Renal pelvis (tissue), 4 donors: ENCODE measurements around the gene UQCC2. TPM values are rescaled to one million over a fixed set of nuclear protein-coding genes. Genes with fewer than 3 reads are reported as not detected.

Experiments used
- DNase-seq: peaks from one replicate; pipeline ENCODE4 v3.0.0-alpha.2; 2013
- polyA plus RNA-seq, 3 donors: library from polyadenylated mRNA; unstranded; fragments of 120-200 nt; gene quantifications; one replicate each; pipeline ENCODE4 v1.2.1, GENCODE V29; 2013; ENCODE audit not compliant: insufficient read length in 3 of 3

Gene UQCC2
- polyA plus RNA-seq, 3 donors: 67.0 to 76.0 (median 71.1) TPM

GRCh38 chr6:33678233-33678931 lies 33.1 kb downstream of the UQCC2 start:
- no peak for DNase-seq

DNA sequence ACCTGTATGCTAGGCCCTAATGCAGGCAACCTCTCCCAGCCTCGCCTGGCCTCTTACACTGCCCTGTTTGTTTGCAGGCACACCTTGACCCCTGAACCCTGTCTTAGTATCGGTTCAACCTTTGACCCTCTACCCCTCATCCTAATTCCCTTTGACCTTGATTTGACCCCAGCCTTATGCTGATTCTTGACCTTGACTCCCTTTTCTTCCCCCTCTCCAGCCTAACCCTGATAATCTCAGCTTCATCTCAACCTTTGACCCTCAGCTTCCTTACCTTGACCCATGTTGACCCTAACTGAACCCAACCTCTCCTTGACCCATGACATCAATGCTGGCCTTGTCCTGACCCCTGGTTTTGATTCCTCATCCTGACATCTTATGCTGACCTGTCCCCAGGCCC lies 33.8 kb downstream of the UQCC2 start:
- no peak for DNase-seq

DNA sequence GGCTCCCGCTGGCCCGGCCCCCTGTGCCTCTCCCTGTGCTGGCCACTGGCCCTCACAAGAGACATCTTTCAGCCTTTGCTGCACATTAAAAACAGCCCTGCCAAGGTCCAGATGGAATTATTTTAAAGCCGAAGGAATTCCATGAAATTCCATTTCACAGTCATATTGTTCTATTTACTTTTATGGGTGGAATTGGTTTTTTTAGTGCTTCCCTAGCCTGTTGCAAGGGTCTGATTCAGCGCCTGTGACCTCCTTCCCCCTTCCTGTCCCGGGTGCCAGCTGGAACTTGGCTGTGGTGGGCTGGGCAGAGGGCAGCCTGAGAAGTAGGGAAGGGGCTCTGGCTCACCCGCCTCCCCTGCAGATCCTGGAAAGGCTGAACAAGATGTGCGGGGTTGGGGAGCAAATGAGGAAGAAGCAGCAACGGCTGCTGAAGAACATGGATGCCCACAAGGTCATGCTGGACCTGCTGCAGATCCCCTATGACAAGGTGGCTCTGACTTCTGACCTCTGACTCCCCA lies 34.3 kb downstream of the UQCC2 start:
- no peak for DNase-seq

DNA sequence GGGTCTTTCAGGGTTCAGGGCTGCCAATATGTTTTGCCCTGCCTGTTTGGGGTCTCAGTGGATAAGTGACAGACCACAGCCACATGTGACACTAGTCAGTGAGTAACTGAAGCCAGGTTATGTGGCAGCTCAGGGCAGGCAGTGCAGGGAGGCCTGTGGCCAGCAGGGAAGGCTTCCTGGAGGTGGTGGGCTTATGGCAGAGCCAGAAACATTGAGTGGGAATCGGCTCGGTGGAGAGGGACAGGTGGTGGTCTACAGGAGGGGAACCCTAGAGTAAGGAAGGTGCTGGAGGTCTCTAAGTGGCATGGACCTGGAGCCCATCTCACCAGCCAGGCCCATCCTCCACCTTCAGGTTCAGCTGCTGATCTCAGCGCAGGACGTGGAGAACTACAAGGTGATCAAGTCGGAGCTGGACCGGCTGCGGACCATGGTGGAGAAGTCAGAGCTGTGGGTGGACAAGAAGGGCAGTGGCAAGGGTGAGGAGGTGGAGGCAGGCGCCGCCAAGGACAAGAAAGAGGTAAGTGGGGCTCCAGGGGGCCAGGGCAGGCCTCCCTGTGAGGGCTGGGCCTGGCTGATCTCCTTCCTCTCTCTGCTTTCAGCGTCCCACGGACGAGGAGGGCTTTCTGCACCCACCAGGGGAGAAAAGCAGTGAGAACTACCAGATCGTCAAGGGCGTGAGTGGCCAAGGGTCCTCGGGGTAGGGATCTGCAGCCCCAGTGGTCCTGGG lies 34.9 kb downstream of the UQCC2 start:
- no peak for DNase-seq

GRCh38 chr6:33675968-33676367 lies 35.5 kb downstream of the UQCC2 start:
- no peak for DNase-seq

- no peak for DNase-seq
These were observed 37.6 kb downstream of the UQCC2 start for GRCh38 chr6:33673851-33674250.

DNA sequence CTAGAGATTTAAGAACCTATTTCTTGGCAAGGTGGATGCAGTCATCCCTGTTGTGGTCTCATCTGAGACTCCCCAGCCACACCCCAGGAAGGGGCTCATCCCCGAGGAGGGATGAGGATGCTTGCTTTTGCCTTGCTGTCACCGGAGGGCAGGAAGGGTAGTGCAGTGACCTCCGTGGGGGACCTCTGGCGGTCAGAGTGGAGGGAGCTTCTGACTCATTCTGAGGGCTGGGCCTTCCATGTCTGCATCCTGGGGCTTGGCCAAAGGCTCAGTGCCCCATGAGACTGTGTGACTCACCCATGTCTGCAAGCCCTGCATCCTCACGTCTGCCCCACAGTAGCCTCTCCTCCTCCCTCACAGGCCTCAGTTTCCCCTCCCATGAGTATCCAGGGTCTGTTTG lies 38.7 kb downstream of the UQCC2 start:
- no peak for DNase-seq

GRCh38 chr6:33671744-33672072 lies 39.8 kb downstream of the UQCC2 start:
- DNase-seq: no peak

- DNase-seq: no peak
These were observed 40.3 kb downstream of the UQCC2 start for GRCh38 chr6:33670971-33671743.

DNA sequence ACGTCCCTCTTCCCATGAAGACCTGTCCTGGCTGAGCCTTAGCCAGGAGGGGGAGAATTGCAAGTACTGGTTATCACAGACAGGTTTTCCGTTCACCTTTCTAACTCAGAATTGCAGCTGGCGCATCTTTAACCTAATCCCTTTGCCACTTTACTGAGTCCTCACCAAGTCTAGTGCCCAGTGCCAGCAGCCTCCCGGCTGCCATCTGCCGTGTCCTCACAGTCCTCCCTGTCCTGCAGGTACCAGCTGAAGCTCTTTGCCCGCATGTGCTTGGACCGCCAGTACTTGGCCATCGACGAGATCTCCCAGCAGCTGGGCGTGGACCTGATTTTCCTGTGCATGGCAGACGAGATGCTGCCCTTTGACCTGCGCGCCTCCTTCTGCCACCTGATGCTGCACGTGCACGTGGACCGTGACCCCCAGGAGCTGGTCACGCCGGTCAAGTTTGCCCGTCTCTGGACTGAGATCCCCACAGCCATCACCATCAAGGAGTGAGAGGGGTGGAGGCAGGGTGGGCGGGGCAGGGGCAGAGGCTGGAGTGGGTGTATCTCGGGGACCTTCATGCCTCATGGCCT lies 41.3 kb downstream of the UQCC2 start:
- no peak for DNase-seq

DNA sequence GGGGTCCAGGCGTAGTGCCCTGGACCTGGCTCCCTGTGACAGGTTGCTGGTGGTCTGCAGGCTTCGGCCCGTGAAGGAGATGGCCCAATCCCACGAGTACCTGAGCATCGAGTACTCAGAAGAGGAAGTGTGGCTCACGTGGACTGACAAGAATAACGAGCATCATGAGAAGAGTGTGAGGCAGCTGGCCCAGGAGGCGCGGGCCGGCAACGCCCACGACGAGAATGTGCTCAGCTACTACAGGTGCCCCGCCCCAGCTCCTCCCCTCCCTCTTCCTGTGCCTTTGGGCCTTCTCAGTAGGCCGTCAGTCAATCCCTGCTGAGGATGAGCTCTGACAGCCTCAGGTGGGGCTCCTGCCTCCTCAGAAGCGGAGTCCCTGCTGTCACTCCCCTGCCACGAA lies 42.6 kb downstream of the UQCC2 start:
- DNase-seq: no peak

DNA sequence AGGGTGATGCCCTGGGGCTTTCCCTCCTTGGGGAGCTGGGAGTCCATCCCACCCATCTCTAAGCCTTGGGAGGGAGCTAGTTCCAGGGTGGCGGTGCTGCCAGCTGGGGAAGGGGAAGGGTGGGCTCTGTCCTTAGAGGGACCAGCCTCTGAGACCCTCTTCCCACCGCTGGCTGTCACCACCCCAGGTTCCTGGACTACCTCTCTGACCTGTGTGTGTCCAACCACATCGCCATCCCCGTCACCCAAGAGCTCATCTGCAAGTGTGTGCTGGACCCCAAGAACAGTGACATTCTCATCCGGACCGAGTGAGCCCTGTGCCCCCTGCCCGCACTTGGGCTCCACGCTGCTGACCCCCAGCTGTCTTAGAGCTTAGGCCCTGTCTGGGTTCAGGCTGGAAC lies 43.2 kb downstream of the UQCC2 start:
- DNase-seq: no peak

DNA sequence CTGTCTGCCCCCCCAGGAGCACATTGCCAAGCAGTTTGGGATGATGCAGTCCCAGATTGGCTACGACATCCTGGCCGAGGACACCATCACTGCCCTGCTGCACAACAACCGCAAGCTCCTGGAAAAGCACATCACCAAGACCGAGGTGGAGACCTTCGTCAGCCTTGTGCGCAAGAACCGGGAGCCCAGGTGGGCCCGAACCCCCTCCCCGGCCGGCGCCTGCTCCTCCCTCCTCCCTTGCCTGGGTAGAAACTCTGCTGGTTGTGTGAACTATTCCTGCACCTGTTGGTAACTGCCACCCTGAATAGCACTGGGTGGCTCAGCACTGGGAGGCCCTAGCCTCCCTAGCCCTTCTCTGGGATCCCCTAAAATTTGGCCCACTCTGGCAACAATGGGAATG lies 43.7 kb downstream of the UQCC2 start:
- DNase-seq: no peak

GRCh38 chr6:33667072-33667471 lies 44.4 kb downstream of the UQCC2 start:
- no peak for DNase-seq

GRCh38 chr6:33665957-33666356 lies 45.5 kb downstream of the UQCC2 start:
- no peak for DNase-seq

- DNase-seq: no peak
These were observed 46.9 kb downstream of the UQCC2 start for GRCh38 chr6:33664506-33665057.

DNA sequence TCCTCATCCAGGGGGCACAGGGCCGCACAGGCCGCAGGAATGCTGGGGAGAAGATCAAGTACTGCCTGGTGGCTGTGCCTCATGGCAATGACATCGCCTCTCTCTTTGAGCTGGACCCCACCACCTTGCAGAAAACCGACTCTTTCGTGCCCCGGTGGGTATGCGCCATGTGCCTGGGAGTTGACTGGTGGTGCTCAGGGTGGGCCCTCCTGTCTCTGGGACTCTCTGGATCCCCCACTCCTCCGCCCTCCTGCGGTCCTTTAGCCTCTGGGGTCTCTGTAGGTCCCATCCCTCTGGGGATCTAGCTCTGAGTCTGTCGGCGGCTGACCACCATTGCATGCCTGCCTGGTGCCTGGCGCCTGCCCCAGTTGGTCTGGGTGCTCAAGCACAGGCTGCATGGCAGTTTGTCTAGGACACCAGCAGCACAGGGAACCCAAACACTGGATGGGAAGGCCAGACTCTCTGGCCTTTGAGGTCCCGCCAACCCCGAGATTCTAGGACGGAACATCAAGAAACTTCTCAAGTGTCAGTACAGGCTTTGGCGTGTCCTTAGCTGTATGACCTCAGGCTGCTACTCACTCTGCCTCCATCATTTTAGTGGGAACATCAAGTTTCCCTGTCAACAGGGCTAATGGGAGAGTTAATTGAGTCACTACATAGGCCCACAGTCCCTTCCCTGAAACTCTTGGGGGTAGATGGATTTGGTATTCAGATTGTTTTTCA lies 47.6 kb downstream of the UQCC2 start:
- no peak for DNase-seq

DNA sequence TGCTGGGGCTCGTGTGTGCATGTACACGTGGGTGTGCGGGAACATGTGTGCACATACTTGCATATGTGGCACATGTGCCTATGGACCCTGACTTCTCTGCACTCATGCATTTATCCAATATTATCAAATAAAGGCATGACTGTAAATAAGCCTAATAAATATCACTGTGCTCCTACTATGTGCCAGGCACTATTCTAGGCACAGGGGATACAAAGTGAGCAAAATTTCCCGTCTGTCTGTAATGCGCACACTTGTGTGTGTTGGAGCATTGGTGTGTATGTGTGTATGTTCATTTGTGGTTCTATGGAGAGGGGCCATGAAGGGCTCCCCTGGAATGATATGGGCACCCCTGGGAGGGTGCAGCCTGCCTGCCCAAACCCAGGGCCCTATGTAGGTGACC lies 48.5 kb downstream of the UQCC2 start:
- DNase-seq: no peak

- DNase-seq: no peak
These were observed 49.2 kb downstream of the UQCC2 start for GRCh38 chr6:33662318-33662717.

GRCh38 chr6:33661106-33661838 lies 50.2 kb downstream of the UQCC2 start:
- DNase-seq: no peak

- no peak for DNase-seq
These were observed 51.5 kb downstream of the UQCC2 start for GRCh38 chr6:33659986-33660385.
